Measurements from ENCODE around the gene RAVER1. TPM values are rescaled to one million over a fixed set of nuclear protein-coding genes. Genes with fewer than 3 reads are reported as not detected.
A peak's percentile ranks its signal among the peaks of the same experiment; 100 is the strongest.
"Not testable (repeated sequence)": the region's sequence is repeated elsewhere in the genome, so short reads cannot be mapped to it uniquely, and the experiment has no call there.

RAVER1 gene
- 10 to 100 TPM in 1 of 3 donors, 1 to 10 TPM in 2; 8.7 to 31.5 (median 9.7) TPM for polyA plus RNA-seq

- Mint-ChIP-seq H3K27ac (peak within 1 kb of the TSS; percentile 87 to 96 (median 94)), H3K4me1 (peaks cover 29 to 35% of the 10 kb centered on the region in 2 donors), H3K27me3 (ENCODE audit: low read depth in 3 of 3) (peaks cover 4 to 8% (median 6%) of the 10 kb centered on the region in 3 donors), H3K4me3 (peak within 1 kb of the TSS; percentile 94 to 97 (median 95)), H3K36me3 (peaks cover 0 to 4% (median 0%) of the 10 kb centered on the region in 3 donors), H3K9me3 (no peaks in the 10 kb centered on the region)
- DNase-seq, result peak; percentile 96 to 97 (median 97)
Measured at GRCh38 chr19:10332965-10333757, at the start of gene RAVER1. Gene RAVER1 (minus strand): TSS chr19:10333529. CDS start chr19:10333507, 22 bp downstream.

GRCh38 chr19:10383223-10383499 lies 49.8 kb upstream of the RAVER1 start:
- DNase-seq, H3K4me3 Mint-ChIP-seq, H3K9me3 Mint-ChIP-seq, H3K36me3 Mint-ChIP-seq, H3K27ac Mint-ChIP-seq: not testable (repeated sequence)
- H3K4me1 Mint-ChIP-seq, result peaks cover 22 to 25% of the 10 kb centered on the region in 2 donors
- peaks cover 8 to 17% (median 8%) of the 10 kb centered on the region in 3 donors for H3K27me3 Mint-ChIP-seq (ENCODE audit: low read depth in 3 of 3)

- Mint-ChIP-seq H3K4me1 (peaks cover 24 to 31% of the 10 kb centered on the region in 2 donors), H3K27ac (peak within 1 kb of the TSS; percentile 93 to 99 (median 97)), H3K27me3 (ENCODE audit: low read depth in 3 of 3) (peaks cover 8 to 17% (median 8%) of the 10 kb centered on the region in 3 donors), H3K4me3 (peak within 1 kb of the TSS; percentile 88 to 93 (median 91)), H3K9me3 (no peaks in the 10 kb centered on the region), H3K36me3 (peaks cover 4 to 9% (median 9%) of the 10 kb centered on the region in 3 donors)
- peak; percentile 98 to 99 (median 98) for DNase-seq
Measured at GRCh38 chr19:10380313-10381102, 47.2 kb upstream of the RAVER1 start, which contains the start of gene TYK2. Gene TYK2 (minus strand): TSS chr19:10380572. CDS start chr19:10378406, 2,166 bp downstream.

- peak overlapping the region; percentile 93 to 99 (median 97) for H3K27ac Mint-ChIP-seq
- no peak for DNase-seq
- H3K27me3 Mint-ChIP-seq (ENCODE audit: low read depth in 3 of 3), result peaks cover 8 to 17% (median 9%) of the 10 kb centered on the region in 3 donors
- H3K9me3 Mint-ChIP-seq, result no peaks in the 10 kb centered on the region
- peaks cover 26 to 31% of the 10 kb centered on the region in 2 donors for H3K4me1 Mint-ChIP-seq
- peaks cover 4 to 12% (median 11%) of the 10 kb centered on the region in 3 donors for H3K36me3 Mint-ChIP-seq
- peak overlapping the region; percentile 88 to 93 (median 91) for H3K4me3 Mint-ChIP-seq
Measured at GRCh38 chr19:10379880-10380312, 46.6 kb upstream of the RAVER1 start.

- peaks cover 8 to 16% (median 9%) of the 10 kb centered on the region in 3 donors for H3K27me3 Mint-ChIP-seq (ENCODE audit: low read depth in 3 of 3)
- DNase-seq, result no peak
- H3K27ac Mint-ChIP-seq, result peak overlapping the region in 1 of 6 donors; percentile 0
- H3K36me3 Mint-ChIP-seq, result peaks cover 4 to 13% (median 13%) of the 10 kb centered on the region in 3 donors
- H3K9me3 Mint-ChIP-seq, result no peaks in the 10 kb centered on the region
- H3K4me3 Mint-ChIP-seq, result no peak overlapping the region
- peaks cover 27 to 31% of the 10 kb centered on the region in 2 donors for H3K4me1 Mint-ChIP-seq
Measured at GRCh38 chr19:10378124-10378523, 44.8 kb upstream of the RAVER1 start.

- H3K4me3 Mint-ChIP-seq, result peak overlapping the region in 1 of 5 donors; percentile 51
- peaks cover 4 to 13% (median 13%) of the 10 kb centered on the region in 3 donors for H3K36me3 Mint-ChIP-seq
- DNase-seq, H3K27ac Mint-ChIP-seq, H3K9me3 Mint-ChIP-seq: not testable (repeated sequence)
- H3K27me3 Mint-ChIP-seq (ENCODE audit: low read depth in 3 of 3), result peaks cover 8 to 16% (median 9%) of the 10 kb centered on the region in 3 donors
- peaks cover 27 to 31% of the 10 kb centered on the region in 2 donors for H3K4me1 Mint-ChIP-seq
Measured at GRCh38 chr19:10377140-10377640, 43.9 kb upstream of the RAVER1 start.

GRCh38 chr19:10374931-10375330 lies 41.6 kb upstream of the RAVER1 start:
- Mint-ChIP-seq H3K4me1 (peaks cover 13 to 17% of the 10 kb centered on the region in 2 donors), H3K9me3 (no peaks in the 10 kb centered on the region), H3K27ac (no peak overlapping the region), H3K36me3 (peaks cover 4 to 13% (median 13%) of the 10 kb centered on the region in 3 donors), H3K4me3 (no peak overlapping the region), H3K27me3 (ENCODE audit: low read depth in 3 of 3) (peaks cover 0 to 3% (median 2%) of the 10 kb centered on the region in 3 donors)
- no peak for DNase-seq

GRCh38 chr19:10372690-10373089 lies 39.4 kb upstream of the RAVER1 start:
- H3K9me3 Mint-ChIP-seq, result no peaks in the 10 kb centered on the region
- DNase-seq, result no peak
- no peak overlapping the region for H3K4me3 Mint-ChIP-seq
- H3K36me3 Mint-ChIP-seq, result peaks cover 4 to 18% (median 14%) of the 10 kb centered on the region in 3 donors
- peaks cover 0 to 1% (median 0%) of the 10 kb centered on the region in 3 donors for H3K27me3 Mint-ChIP-seq (ENCODE audit: low read depth in 3 of 3)
- H3K27ac Mint-ChIP-seq, result no peak overlapping the region
- peaks cover 5 to 6% of the 10 kb centered on the region in 2 donors for H3K4me1 Mint-ChIP-seq

GRCh38 chr19:10368101-10368803 lies 34.9 kb upstream of the RAVER1 start:
- DNase-seq, result no peak
- no peak overlapping the region for H3K4me3 Mint-ChIP-seq
- peaks cover 0 to 4% (median 0%) of the 10 kb centered on the region in 3 donors for H3K27me3 Mint-ChIP-seq (ENCODE audit: low read depth in 3 of 3)
- peaks cover 4 to 19% (median 15%) of the 10 kb centered on the region in 3 donors for H3K36me3 Mint-ChIP-seq
- no peak overlapping the region for H3K27ac Mint-ChIP-seq
- H3K4me1 Mint-ChIP-seq, result no peaks in the 10 kb centered on the region
- H3K9me3 Mint-ChIP-seq, result no peaks in the 10 kb centered on the region

GRCh38 chr19:10366950-10367512 lies 33.7 kb upstream of the RAVER1 start:
- peaks cover 8 to 19% (median 15%) of the 10 kb centered on the region in 3 donors for H3K36me3 Mint-ChIP-seq
- not testable (repeated sequence) for DNase-seq; H3K27me3 Mint-ChIP-seq (ENCODE audit: low read depth in 3 of 3); H3K27ac Mint-ChIP-seq; H3K4me3 Mint-ChIP-seq; H3K4me1 Mint-ChIP-seq; H3K9me3 Mint-ChIP-seq

GRCh38 chr19:10365518-10365917 lies 32.2 kb upstream of the RAVER1 start:
- Mint-ChIP-seq H3K4me3 (no peak overlapping the region), H3K27me3 (ENCODE audit: low read depth in 3 of 3) (peaks cover 0 to 7% (median 0%) of the 10 kb centered on the region in 3 donors), H3K36me3 (peaks cover 8 to 25% (median 19%) of the 10 kb centered on the region in 3 donors), H3K9me3 (no peaks in the 10 kb centered on the region), H3K27ac (no peak overlapping the region), H3K4me1 (no peaks in the 10 kb centered on the region)
- no peak for DNase-seq

- peak overlapping the region in 1 of 6 donors; percentile 11 for H3K27ac Mint-ChIP-seq
- no peaks in the 10 kb centered on the region for H3K9me3 Mint-ChIP-seq
- H3K4me1 Mint-ChIP-seq, result no peaks in the 10 kb centered on the region
- DNase-seq, result no peak
- H3K27me3 Mint-ChIP-seq (ENCODE audit: low read depth in 3 of 3), result peaks cover 0 to 7% (median 0%) of the 10 kb centered on the region in 3 donors
- no peak overlapping the region for H3K4me3 Mint-ChIP-seq
- H3K36me3 Mint-ChIP-seq, result peaks cover 8 to 25% (median 19%) of the 10 kb centered on the region in 3 donors
Measured at GRCh38 chr19:10364644-10365043, 31.3 kb upstream of the RAVER1 start.

Data from immature natural killer cell (primary cell).